Activated naive CD8-positive, alpha-beta T cell (primary cell): ENCODE data around the gene CCDC24.

ENCODE experiments used
- H3K27ac Mint-ChIP-seq: one replicate; pipeline ENCODE4 v1.8.0; 2021; ENCODE audit warnings: mixed read lengths
- H3K27me3 Mint-ChIP-seq: one replicate; pipeline ENCODE4 v1.8.0; 2021; ENCODE audit warnings: mixed read lengths
- H3K36me3 Mint-ChIP-seq: one replicate; pipeline ENCODE4 v1.8.0; 2021; ENCODE audit warnings: mixed read lengths
- H3K4me1 Mint-ChIP-seq: one replicate; pipeline ENCODE4 v1.8.0; 2021; ENCODE audit warnings: low read depth, mixed read lengths
- H3K4me3 Mint-ChIP-seq: one replicate; pipeline ENCODE4 v1.8.0; 2021; ENCODE audit warnings: mild to moderate bottlenecking, mixed read lengths
- H3K9me3 Mint-ChIP-seq: one replicate; pipeline ENCODE4 v1.8.0; 2021; ENCODE audit warnings: low read depth, mixed read lengths

Gene CCDC24

GRCh38 chr1:43973981-43974442 is 17.4 kb upstream of the CCDC24 start:
- H3K27me3 Mint-ChIP-seq: no peaks in the 10 kb centered on the region
- H3K4me1 Mint-ChIP-seq: peaks cover 58% of the 10 kb centered on the region
- no peaks in the 10 kb centered on the region for H3K9me3 Mint-ChIP-seq
- H3K4me3 Mint-ChIP-seq: peak overlapping the region; percentile 89
- H3K36me3 Mint-ChIP-seq: peaks cover 28% of the 10 kb centered on the region
- H3K27ac Mint-ChIP-seq: peak overlapping the region; percentile 97

GRCh38 chr1:43974443-43975248 is 16.8 kb upstream of the CCDC24 start, which contains the start of gene ATP6V0B:
Gene ATP6V0B (plus strand): TSS chr1:43974960. CDS start chr1:43975041, 81 bp downstream.
- Mint-ChIP-seq H3K4me1 (peaks cover 56% of the 10 kb centered on the region), H3K4me3 (peak within 1 kb of the TSS; percentile 89), H3K9me3 (no peaks in the 10 kb centered on the region), H3K27ac (peak within 1 kb of the TSS; percentile 97), H3K36me3 (peaks cover 28% of the 10 kb centered on the region), H3K27me3 (no peaks in the 10 kb centered on the region)

- Mint-ChIP-seq H3K36me3 (peaks cover 26% of the 10 kb centered on the region), H3K4me3 (peak overlapping the region; percentile 89), H3K9me3 (no peaks in the 10 kb centered on the region), H3K27ac (peak overlapping the region; percentile 79), H3K4me1 (peaks cover 56% of the 10 kb centered on the region), H3K27me3 (no peaks in the 10 kb centered on the region)
Observed at GRCh38 chr1:43975249-43975961, 16.0 kb upstream of the CCDC24 start.

GRCh38 chr1:43976045-43976444 is 15.4 kb upstream of the CCDC24 start:
- Mint-ChIP-seq H3K4me3 (peak overlapping the region; percentile 89), H3K27me3 (no peaks in the 10 kb centered on the region), H3K9me3 (no peaks in the 10 kb centered on the region), H3K27ac (peak overlapping the region; percentile 79), H3K36me3 (peaks cover 26% of the 10 kb centered on the region), H3K4me1 (peaks cover 55% of the 10 kb centered on the region)

- H3K27ac Mint-ChIP-seq: no peak overlapping the region
- peaks cover 53% of the 10 kb centered on the region for H3K4me1 Mint-ChIP-seq
- H3K36me3 Mint-ChIP-seq: peaks cover 26% of the 10 kb centered on the region
- H3K27me3 Mint-ChIP-seq: no peaks in the 10 kb centered on the region
- peak overlapping the region; percentile 89 for H3K4me3 Mint-ChIP-seq
- H3K9me3 Mint-ChIP-seq: no peaks in the 10 kb centered on the region
Observed at GRCh38 chr1:43976890-43977289, 14.5 kb upstream of the CCDC24 start.

- no peaks in the 10 kb centered on the region for H3K27me3 Mint-ChIP-seq
- H3K9me3 Mint-ChIP-seq: no peaks in the 10 kb centered on the region
- no peak overlapping the region for H3K27ac Mint-ChIP-seq
- H3K4me1 Mint-ChIP-seq: peaks cover 53% of the 10 kb centered on the region
- H3K36me3 Mint-ChIP-seq: peaks cover 29% of the 10 kb centered on the region
- H3K4me3 Mint-ChIP-seq: peak overlapping the region; percentile 89
Observed at GRCh38 chr1:43977376-43978263, 13.8 kb upstream of the CCDC24 start.

- H3K4me1 Mint-ChIP-seq: peaks cover 50% of the 10 kb centered on the region
- H3K9me3 Mint-ChIP-seq: no peaks in the 10 kb centered on the region
- no peaks in the 10 kb centered on the region for H3K27me3 Mint-ChIP-seq
- H3K27ac Mint-ChIP-seq: no peak overlapping the region
- peaks cover 25% of the 10 kb centered on the region for H3K36me3 Mint-ChIP-seq
- peak overlapping the region; percentile 89 for H3K4me3 Mint-ChIP-seq
Observed at GRCh38 chr1:43978264-43978550, 13.2 kb upstream of the CCDC24 start.

- Mint-ChIP-seq H3K27me3 (no peaks in the 10 kb centered on the region), H3K9me3 (no peaks in the 10 kb centered on the region), H3K27ac (peak within 1 kb of the TSS; percentile 80), H3K4me3 (peak within 1 kb of the TSS; percentile 93), H3K4me1 (peaks cover 46% of the 10 kb centered on the region), H3K36me3 (peaks cover 20% of the 10 kb centered on the region)
Observed at GRCh38 chr1:43978551-43979260, 12.7 kb upstream of the CCDC24 start, which contains the start of gene B4GALT2. Gene B4GALT2 (plus strand): TSS chr1:43979210. CDS start chr1:43981161, 1,951 bp downstream.

GRCh38 chr1:43979261-43979527 is 12.2 kb upstream of the CCDC24 start:
- no peaks in the 10 kb centered on the region for H3K27me3 Mint-ChIP-seq
- H3K27ac Mint-ChIP-seq: no peak overlapping the region
- H3K9me3 Mint-ChIP-seq: no peaks in the 10 kb centered on the region
- peaks cover 41% of the 10 kb centered on the region for H3K4me1 Mint-ChIP-seq
- no peak overlapping the region for H3K4me3 Mint-ChIP-seq
- peaks cover 16% of the 10 kb centered on the region for H3K36me3 Mint-ChIP-seq

- peak overlapping the region; percentile 93 for H3K4me3 Mint-ChIP-seq
- H3K4me1 Mint-ChIP-seq: peaks cover 38% of the 10 kb centered on the region
- no peaks in the 10 kb centered on the region for H3K27me3 Mint-ChIP-seq
- H3K27ac Mint-ChIP-seq: peak overlapping the region; percentile 80
- H3K9me3 Mint-ChIP-seq: no peaks in the 10 kb centered on the region
- peaks cover 16% of the 10 kb centered on the region for H3K36me3 Mint-ChIP-seq
Observed at GRCh38 chr1:43979528-43980254, 11.7 kb upstream of the CCDC24 start.

- Mint-ChIP-seq H3K4me1 (peaks cover 38% of the 10 kb centered on the region), H3K36me3 (peaks cover 16% of the 10 kb centered on the region), H3K27me3 (no peaks in the 10 kb centered on the region), H3K9me3 (no peaks in the 10 kb centered on the region), H3K27ac (peak overlapping the region; percentile 80), H3K4me3 (peak overlapping the region; percentile 93)
Observed at GRCh38 chr1:43980255-43981134, 10.9 kb upstream of the CCDC24 start.

- peaks cover 16% of the 10 kb centered on the region for H3K36me3 Mint-ChIP-seq
- no peaks in the 10 kb centered on the region for H3K9me3 Mint-ChIP-seq
- peaks cover 34% of the 10 kb centered on the region for H3K4me1 Mint-ChIP-seq
- no peak overlapping the region for H3K27ac Mint-ChIP-seq
- no peak overlapping the region for H3K4me3 Mint-ChIP-seq
- H3K27me3 Mint-ChIP-seq: no peaks in the 10 kb centered on the region
Observed at GRCh38 chr1:43981135-43981491, 10.3 kb upstream of the CCDC24 start.

- H3K9me3 Mint-ChIP-seq: no peaks in the 10 kb centered on the region
- H3K27me3 Mint-ChIP-seq: no peaks in the 10 kb centered on the region
- no peak overlapping the region for H3K27ac Mint-ChIP-seq
- no peak overlapping the region for H3K4me3 Mint-ChIP-seq
- H3K4me1 Mint-ChIP-seq: peaks cover 28% of the 10 kb centered on the region
- peaks cover 16% of the 10 kb centered on the region for H3K36me3 Mint-ChIP-seq
Observed at GRCh38 chr1:43981636-43982035, 9.8 kb upstream of the CCDC24 start.
